Head of caudate nucleus (tissue), 42 donors: Measurements from ENCODE around the gene CTRL.

Experiments
- DNase-seq, 42 donors: peaks; one replicate each; pipeline versions ENCODE4 v3.0.0 to v3.0.0-alpha.2; 2020 to 2021; ENCODE audit warnings: mixed read lengths in 7 of 42
- intact Hi-C: fragments of 100-400 bp; cut with DNase I; formaldehyde crosslinking; loops from one replicate; pipeline ENCODE4 v1.15.0; 2022

CTRL gene

GRCh38 chr16:67882374-67883145 is 49.1 kb downstream of the CTRL start:
- DNase-seq: peak; percentile 59 to 94 (median 86)

GRCh38 chr16:67881621-67882161 is 50.0 kb downstream of the CTRL start:
- intact Hi-C loops: loop anchor here (2.0 kb wide), 2 partner anchors 35 to 47 kb away; partner anchors contain the start of genes CENPT and NUTF2
- DNase-seq: peak; percentile 8 to 84 (median 60)

More at GRCh38 chr16:67882374-67883145, 49.1 kb downstream of the CTRL start:
- intact Hi-C loops: loop anchor here (2.0 kb wide), 2 partner anchors 36 to 46 kb away; partner anchors contain the start of genes CENPT and NUTF2

- intact Hi-C loops: no loop called here
- no peak for DNase-seq
These were observed 51.1 kb downstream of the CTRL start for GRCh38 chr16:67880584-67880983.

GRCh38 chr16:67879936-67880335 is 51.7 kb downstream of the CTRL start:
- DNase-seq: no peak
- intact Hi-C loops: no loop called here
